Gastroesophageal sphincter (tissue), 3 donors: ENCODE results near the gene PPP4R3A.

Source experiments
- EP300 ChIP-seq: sonication (generic); formaldehyde crosslinking; IDR thresholded peaks from one replicate; pipeline ENCODE4 v1.6.1; 2017; ENCODE audit warnings: antibody characterized with exemption, mild to moderate bottlenecking
- POLR2A ChIP-seq, 2 donors: fragments of 450-650 bp; IDR thresholded peaks; one replicate each; pipeline ENCODE4 v1.6.1; 2017; ENCODE audit warnings: antibody characterized with exemption in 2 of 2, mild to moderate bottlenecking in 2 of 2, moderate library complexity in 1 of 2
- POLR2AphosphoS5 ChIP-seq: sonication (generic); formaldehyde crosslinking; IDR thresholded peaks from one replicate; pipeline ENCODE4 v1.6.1; 2017; ENCODE audit warnings: antibody characterized with exemption
- TF ChIP-seq, protein P1 (sequence below), 4 experiments: fragments of 200-600 bp in 2 of 4; fragments of 450-650 bp in 2 of 4; sonication (generic) in 1 of 4; IDR thresholded peaks; one replicate each; pipeline ENCODE4 v1.5.1; 2017 to 2019; ENCODE audit warnings: antibody characterized with exemption in 4 of 4, mild to moderate bottlenecking in 2 of 4, moderate library complexity in 2 of 4

DNA sequence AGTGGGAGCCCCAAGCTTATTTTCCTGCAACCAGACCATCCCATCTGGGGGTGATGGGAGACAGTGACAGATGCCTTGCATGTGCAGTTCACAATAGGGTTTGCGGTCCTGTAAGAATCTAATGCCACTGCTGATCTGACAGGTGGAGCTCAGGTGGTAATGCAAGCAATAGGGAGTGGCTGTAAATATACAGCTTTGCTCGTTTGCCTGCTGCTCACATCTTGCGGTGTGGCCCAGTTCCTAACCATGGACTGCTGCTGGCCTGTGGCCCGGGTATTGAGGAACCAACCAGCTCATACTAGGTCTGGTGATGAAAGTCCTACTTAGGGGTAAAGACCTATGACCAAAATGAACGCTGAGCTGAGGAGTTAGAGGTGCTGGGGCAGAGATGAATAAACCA, 56.4 kb downstream of the PPP4R3A start:
- TF ChIP-seq, protein P1, sequence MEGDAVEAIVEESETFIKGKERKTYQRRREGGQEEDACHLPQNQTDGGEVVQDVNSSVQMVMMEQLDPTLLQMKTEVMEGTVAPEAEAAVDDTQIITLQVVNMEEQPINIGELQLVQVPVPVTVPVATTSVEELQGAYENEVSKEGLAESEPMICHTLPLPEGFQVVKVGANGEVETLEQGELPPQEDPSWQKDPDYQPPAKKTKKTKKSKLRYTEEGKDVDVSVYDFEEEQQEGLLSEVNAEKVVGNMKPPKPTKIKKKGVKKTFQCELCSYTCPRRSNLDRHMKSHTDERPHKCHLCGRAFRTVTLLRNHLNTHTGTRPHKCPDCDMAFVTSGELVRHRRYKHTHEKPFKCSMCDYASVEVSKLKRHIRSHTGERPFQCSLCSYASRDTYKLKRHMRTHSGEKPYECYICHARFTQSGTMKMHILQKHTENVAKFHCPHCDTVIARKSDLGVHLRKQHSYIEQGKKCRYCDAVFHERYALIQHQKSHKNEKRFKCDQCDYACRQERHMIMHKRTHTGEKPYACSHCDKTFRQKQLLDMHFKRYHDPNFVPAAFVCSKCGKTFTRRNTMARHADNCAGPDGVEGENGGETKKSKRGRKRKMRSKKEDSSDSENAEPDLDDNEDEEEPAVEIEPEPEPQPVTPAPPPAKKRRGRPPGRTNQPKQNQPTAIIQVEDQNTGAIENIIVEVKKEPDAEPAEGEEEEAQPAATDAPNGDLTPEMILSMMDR (IDR thresholded peaks at IDR 0.05) = no peak
- TF ChIP-seq POLR2AphosphoS5 (no peak), POLR2A (IDR thresholded peaks at IDR 0.05) (no peak), EP300 (no peak)
